CD4-positive, alpha-beta T cell (primary cell): ENCODE results near the gene TEX101. TPM values are rescaled to one million over a fixed set of nuclear protein-coding genes. Genes with fewer than 3 reads are reported as not detected.
"Not testable (repeated sequence)": the region's sequence is repeated elsewhere in the genome, so short reads cannot be mapped to it uniquely, and the experiment has no call there.

Experiments
- ATAC-seq: fragments of 200-7000 bp; cut with Tn5 transposase; one replicate; pipeline ENCODE4 v1.10.0; 2022; ENCODE audit warnings: mild to moderate bottlenecking; ENCODE audit not compliant: poor library complexity
- CTCF ChIA-PET: fragments of 350-600 bp; sonication (Branson Sonifier 250); formaldehyde crosslinking; loops from one replicate; lab custom pipeline; 2021; ENCODE audit warnings: antibody characterized with exemption, inconsistent platforms; lab: Charles Lee
- POLR2A ChIA-PET: fragments of 350-600 bp; sonication (Branson Sonifier 250); formaldehyde crosslinking; loops from one replicate; lab custom pipeline; 2021; ENCODE audit warnings: antibody characterized with exemption, inconsistent platforms; lab: Charles Lee
- DNase-seq, 14 experiments: peaks; one replicate each; pipeline ENCODE4 v3.0.0-alpha.2; 2013 to 2020; ENCODE audit warnings: mixed read lengths in 2 of 14
- H3K27ac ChIP-seq, 2 donors: one replicate each; pipeline versions ENCODE4 v1.5.1 to v1.7.0; 2013; ENCODE audit warnings: low read length in 2 of 2, low read depth in 1 of 2, mild to moderate bottlenecking in 1 of 2
- H3K27me3 ChIP-seq, 2 experiments: 1 replicate in 1 of 2; 2 replicates in 1 of 2; pipeline versions ENCODE4 v1.6.1 to v1.7.0; 2013; ENCODE audit warnings: low read length in 2 of 2, control low read depth in 1 of 2, mild to moderate bottlenecking in 1 of 2, moderate library complexity in 1 of 2; ENCODE audit not compliant: insufficient read depth in 2 of 2, control insufficient read depth in 1 of 2
- H3K36me3 ChIP-seq: one replicate; pipeline ENCODE4 v1.6.1; 2013; ENCODE audit warnings: low read length, control low read depth; ENCODE audit not compliant: insufficient read depth
- H3K4me1 ChIP-seq: one replicate; pipeline ENCODE4 v1.6.1; 2013; ENCODE audit warnings: low read length, control low read depth; ENCODE audit not compliant: insufficient read depth
- H3K4me3 ChIP-seq: one replicate; pipeline ENCODE4 v1.5.1; 2013; ENCODE audit warnings: mild to moderate bottlenecking, low read length, moderate library complexity
- H3K9me3 ChIP-seq, 2 experiments: 1 replicate in 1 of 2; 2 replicates in 1 of 2; pipeline versions ENCODE4 v1.6.1 to v1.7.0; 2013; ENCODE audit warnings: low read length in 2 of 2, mild to moderate bottlenecking in 2 of 2, control low read depth in 1 of 2, moderate library complexity in 1 of 2; ENCODE audit not compliant: control insufficient read depth in 1 of 2, insufficient read depth in 1 of 2
- H3K27ac Mint-ChIP-seq: one replicate; pipeline ENCODE4 v1.8.0; 2020; ENCODE audit warnings: mixed read lengths
- H3K27me3 Mint-ChIP-seq: one replicate; pipeline ENCODE4 v1.8.0; 2021; ENCODE audit warnings: mixed read lengths
- H3K36me3 Mint-ChIP-seq: one replicate; pipeline ENCODE4 v1.8.0; 2021; ENCODE audit warnings: low read depth, mixed read lengths
- H3K4me1 Mint-ChIP-seq: one replicate; pipeline ENCODE4 v1.8.0; 2021; ENCODE audit warnings: low read depth, mixed read lengths
- H3K4me3 Mint-ChIP-seq: one replicate; pipeline ENCODE4 v1.8.0; 2020; ENCODE audit warnings: mild to moderate bottlenecking, mixed read lengths
- H3K9me3 Mint-ChIP-seq: one replicate; pipeline ENCODE4 v1.8.0; 2020; ENCODE audit warnings: mixed read lengths
- intact Hi-C, 2 experiments: fragments of 100-400 bp; cut with DNase I in 1 of 2; cut with micrococcal nuclease in 1 of 2; formaldehyde crosslinking; loops; one replicate each; pipeline versions ENCODE4 v1.15.1 to v1.9.0; 2023 to 2025; cut with DNase I, micrococcal nuclease
- total RNA-seq, 174 experiments: library from RNA in 2 of 174; stranded (reverse) in 2 of 174; gene quantifications; one replicate each; pipeline ENCODE4 v1.2.3 and lab custom pipeline; 2021 to 2026
- TF ChIP-seq, protein P1 (sequence below): fragments of 200-600 bp; IDR thresholded peaks from one replicate; pipeline ENCODE4 v1.8.0; 2022; ENCODE audit warnings: antibody characterized with exemption, mild to moderate bottlenecking

Gene TEX101
- total RNA-seq, 2 experiments from 2014 or later, result not detected

- H3K4me1 ChIP-seq, result no peaks in the 10 kb centered on the region
- Mint-ChIP-seq H3K27ac (no peak overlapping the region), H3K9me3 (no peaks in the 10 kb centered on the region), H3K4me1 (no peaks in the 10 kb centered on the region), H3K36me3 (no peaks in the 10 kb centered on the region), H3K27me3 (peaks cover 17% of the 10 kb centered on the region), H3K4me3 (no peak overlapping the region)
- no peak overlapping the region for H3K4me3 ChIP-seq
- H3K36me3 ChIP-seq, result no peaks in the 10 kb centered on the region
- TF ChIP-seq, protein P1, sequence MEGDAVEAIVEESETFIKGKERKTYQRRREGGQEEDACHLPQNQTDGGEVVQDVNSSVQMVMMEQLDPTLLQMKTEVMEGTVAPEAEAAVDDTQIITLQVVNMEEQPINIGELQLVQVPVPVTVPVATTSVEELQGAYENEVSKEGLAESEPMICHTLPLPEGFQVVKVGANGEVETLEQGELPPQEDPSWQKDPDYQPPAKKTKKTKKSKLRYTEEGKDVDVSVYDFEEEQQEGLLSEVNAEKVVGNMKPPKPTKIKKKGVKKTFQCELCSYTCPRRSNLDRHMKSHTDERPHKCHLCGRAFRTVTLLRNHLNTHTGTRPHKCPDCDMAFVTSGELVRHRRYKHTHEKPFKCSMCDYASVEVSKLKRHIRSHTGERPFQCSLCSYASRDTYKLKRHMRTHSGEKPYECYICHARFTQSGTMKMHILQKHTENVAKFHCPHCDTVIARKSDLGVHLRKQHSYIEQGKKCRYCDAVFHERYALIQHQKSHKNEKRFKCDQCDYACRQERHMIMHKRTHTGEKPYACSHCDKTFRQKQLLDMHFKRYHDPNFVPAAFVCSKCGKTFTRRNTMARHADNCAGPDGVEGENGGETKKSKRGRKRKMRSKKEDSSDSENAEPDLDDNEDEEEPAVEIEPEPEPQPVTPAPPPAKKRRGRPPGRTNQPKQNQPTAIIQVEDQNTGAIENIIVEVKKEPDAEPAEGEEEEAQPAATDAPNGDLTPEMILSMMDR, result no peak
- H3K27me3 ChIP-seq, result no peaks in the 10 kb centered on the region
- POLR2A ChIA-PET, result no interaction called here
- intact Hi-C loops, result no loop called here
- H3K9me3 ChIP-seq, result no peaks in the 10 kb centered on the region
- CTCF ChIA-PET, result no interaction called here
- ATAC-seq, result no peak
- DNase-seq, result no peak
- H3K27ac ChIP-seq, result no peak overlapping the region
Measured at GRCh38 chr19:43371909-43372308, 42.8 kb upstream of the TEX101 start.

DNA sequence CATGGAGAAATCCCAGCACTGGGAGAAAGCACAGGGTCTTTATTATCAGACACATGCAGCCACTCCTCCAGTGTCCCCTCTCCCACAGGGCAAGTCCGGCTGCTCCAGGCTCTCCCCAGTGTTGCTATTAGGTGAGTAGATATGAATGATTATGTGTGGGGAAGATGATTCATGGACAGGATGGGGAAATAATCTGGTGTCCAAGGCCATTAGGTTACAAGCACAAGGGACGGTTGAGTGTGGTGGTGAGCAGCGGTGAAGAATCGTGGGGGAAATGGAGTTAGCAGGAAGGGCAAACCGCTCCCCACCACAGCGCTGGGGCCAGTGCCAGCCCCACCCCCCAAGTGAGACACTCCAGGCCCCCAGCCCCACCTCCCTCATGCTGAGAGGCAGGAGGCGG is 42.2 kb upstream of the TEX101 start:
- no peak overlapping the region for H3K4me3 Mint-ChIP-seq
- H3K27me3 ChIP-seq, result no peaks in the 10 kb centered on the region
- no peaks in the 10 kb centered on the region for H3K9me3 Mint-ChIP-seq
- TF ChIP-seq, protein P1, result no peak
- no peak for DNase-seq
- no peaks in the 10 kb centered on the region for H3K4me1 ChIP-seq
- H3K4me1 Mint-ChIP-seq, result no peaks in the 10 kb centered on the region
- CTCF ChIA-PET, result no interaction called here
- POLR2A ChIA-PET, result no interaction called here
- peaks cover 17% of the 10 kb centered on the region for H3K27me3 Mint-ChIP-seq
- H3K36me3 ChIP-seq, result no peaks in the 10 kb centered on the region
- H3K27ac ChIP-seq, result no peak overlapping the region
- intact Hi-C loops, result no loop called here
- no peak for ATAC-seq
- no peak overlapping the region for H3K27ac Mint-ChIP-seq
- H3K9me3 ChIP-seq, result no peaks in the 10 kb centered on the region
- H3K36me3 Mint-ChIP-seq, result no peaks in the 10 kb centered on the region
- no peak overlapping the region for H3K4me3 ChIP-seq

DNA sequence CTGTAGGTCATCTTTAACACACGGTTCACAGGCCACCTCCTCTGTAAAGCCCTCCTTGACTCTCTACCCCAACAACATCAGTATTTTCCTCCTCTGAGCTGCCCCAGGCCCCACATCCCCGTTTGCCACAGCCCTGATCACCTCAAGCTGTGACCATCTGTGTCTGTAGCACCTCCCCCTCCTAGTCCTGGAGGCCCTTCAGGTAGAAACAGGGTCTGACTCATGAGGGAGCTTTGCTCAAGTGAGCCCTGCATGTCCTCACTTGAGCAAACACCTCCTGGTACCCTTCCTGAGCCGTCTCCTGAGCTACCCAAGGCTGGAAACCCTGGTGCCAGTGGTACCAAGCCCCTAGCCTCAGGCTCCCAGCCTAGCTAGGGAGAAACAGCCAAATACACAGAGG is 37.1 kb upstream of the TEX101 start:
- POLR2A ChIA-PET, H3K9me3 Mint-ChIP-seq, ATAC-seq, H3K4me1 Mint-ChIP-seq, H3K9me3 ChIP-seq, H3K4me3 Mint-ChIP-seq, H3K4me3 ChIP-seq, CTCF ChIA-PET, H3K27ac Mint-ChIP-seq, H3K36me3 ChIP-seq, DNase-seq, H3K27me3 ChIP-seq, intact Hi-C loops, H3K4me1 ChIP-seq, H3K36me3 Mint-ChIP-seq, H3K27ac ChIP-seq: not testable (repeated sequence)
- H3K27me3 Mint-ChIP-seq, result peaks cover 14% of the 10 kb centered on the region

- ChIA-PET CTCF (interaction anchor here (0.6 kb wide), 1 partner anchor 1930 kb away, joined by 4 read pairs; no protein-coding TSS in a partner anchor), POLR2A (no interaction called here)
- TF ChIP-seq, protein P1, result no peak
- Histone ChIP-seq H3K36me3 (no peaks in the 10 kb centered on the region), H3K27me3 (no peaks in the 10 kb centered on the region), H3K4me3 (no peak overlapping the region), H3K27ac (no peak overlapping the region), H3K9me3 (no peaks in the 10 kb centered on the region), H3K4me1 (no peaks in the 10 kb centered on the region)
- no peak for DNase-seq
- H3K4me1 Mint-ChIP-seq, result no peaks in the 10 kb centered on the region
- no peak overlapping the region for H3K27ac Mint-ChIP-seq
- H3K27me3 Mint-ChIP-seq, result peaks cover 12% of the 10 kb centered on the region
- ATAC-seq, result no peak
- H3K9me3 Mint-ChIP-seq, result no peaks in the 10 kb centered on the region
- H3K36me3 Mint-ChIP-seq, result no peaks in the 10 kb centered on the region
- no peak overlapping the region for H3K4me3 Mint-ChIP-seq
- intact Hi-C loops, result no loop called here
Measured at GRCh38 chr19:43380008-43380407, 34.7 kb upstream of the TEX101 start.
